ENCODE results near the gene LMBR1. TPM values are rescaled to one million over a fixed set of nuclear protein-coding genes. Genes with fewer than 3 reads are reported as not detected.
"Not testable (repeated sequence)": the region's sequence is repeated elsewhere in the genome, so short reads cannot be mapped to it uniquely, and the experiment has no call there.

LMBR1 gene
- total and polyA plus RNA-seq, 2 of the 4 experiments (the other 2 are of a cell fraction), result 11.9 to 19.9 TPM

DNA sequence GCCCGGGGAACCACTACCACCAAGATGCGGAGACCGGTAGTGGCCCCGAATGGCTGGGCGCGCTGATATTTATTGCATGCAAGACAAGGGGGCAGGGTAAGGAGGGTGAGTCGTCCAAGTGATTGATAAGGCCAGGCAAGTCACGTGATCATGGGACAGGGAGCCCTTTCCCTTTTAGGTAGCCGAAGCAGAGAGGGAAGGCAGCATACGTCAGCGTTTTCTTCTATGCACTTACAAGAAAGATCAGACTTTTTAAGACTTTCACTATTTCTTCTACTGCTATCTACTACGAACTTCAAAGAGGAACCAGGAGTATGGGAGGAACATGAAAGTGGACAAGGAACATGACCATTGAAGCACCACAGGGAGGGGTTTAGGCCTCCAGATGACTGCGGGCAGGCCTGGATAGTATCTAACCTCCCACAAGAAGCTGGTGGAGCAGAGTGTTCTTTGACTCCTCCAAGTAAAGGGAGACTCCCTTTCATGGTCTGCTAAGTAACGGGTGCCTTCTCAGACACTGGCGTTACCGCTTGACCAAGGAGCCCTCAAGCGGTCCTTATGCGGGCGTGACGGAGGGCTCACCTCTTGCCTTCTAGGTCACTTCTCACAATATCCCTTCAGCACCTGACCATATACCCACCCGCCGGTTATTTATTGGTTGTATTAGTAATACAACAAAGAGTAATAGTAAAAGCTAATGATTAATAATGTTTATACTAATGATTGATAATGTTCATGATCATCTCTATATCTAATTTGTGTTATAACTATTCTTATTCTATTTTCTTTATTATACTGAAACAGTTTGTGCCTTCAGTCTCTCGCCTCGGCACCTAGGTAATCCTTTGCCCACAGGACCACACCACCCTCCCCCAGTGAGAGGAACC lies 27.7 kb upstream of the LMBR1 start:
- in situ Hi-C loops (cut with MboI; ENCODE audit: low sequenced_read_pairs); H2BK20ac ChIP-seq (ENCODE audit: low read depth, low read length); H3K23ac ChIP-seq (ENCODE audit: low read depth, low read length); H3K14ac ChIP-seq (replicated peaks; ENCODE audit: low read depth, low read length); H2BK5ac ChIP-seq (ENCODE audit: low read depth, low read length, poor library complexity, severe bottlenecking); H3K36me3 ChIP-seq (ENCODE audit: control insufficient read depth, insufficient read depth, low read length); H3K79me1 ChIP-seq (ENCODE audit: low read depth in 1 of 2, low read length in 2 of 2); H4K20me1 ChIP-seq (ENCODE audit: insufficient read depth, low read length); H4K5ac ChIP-seq (ENCODE audit: low read depth, low read length); H3K4me2 ChIP-seq (ENCODE audit: low read depth, low read length); H2AFZ ChIP-seq (replicated peaks; ENCODE audit: low read length, poor library complexity); H3K9me3 ChIP-seq (ENCODE audit: control insufficient read depth, insufficient read depth, low read length); H4K91ac ChIP-seq (ENCODE audit: insufficient read depth, low read depth, low read length); POLR2A ChIA-PET (ENCODE audit: unreplicated experiment); H4K8ac ChIP-seq (ENCODE audit: low read depth in 2 of 2, low read length in 2 of 2); H3K56ac ChIP-seq (ENCODE audit: extremely low read depth, insufficient read depth, low read length); H3K9me1 ChIP-seq (ENCODE audit: insufficient read depth, low read length); H3K4me1 ChIP-seq (ENCODE audit: control insufficient read depth, insufficient read depth, low read length); H3K27ac ChIP-seq (ENCODE audit: insufficient read depth, low read length); BruUV-seq (replicated peaks); intact Hi-C loops (cut with micrococcal nuclease); H3K4ac ChIP-seq (ENCODE audit: low read depth, low read length); H3K18ac ChIP-seq (ENCODE audit: low read depth, low read length); H3K4me3 ChIP-seq (ENCODE audit: insufficient read depth, low read depth, low read length); H2BK15ac ChIP-seq (ENCODE audit: low read depth, low read length); CTCF ChIA-PET; DNase-seq; dilution Hi-C loops (cut with HindIII; ENCODE audit: low sequenced_read_pairs, unreplicated experiment); ATAC-seq (ENCODE audit: low read depth); H2BK120ac ChIP-seq (ENCODE audit: low read depth, low read length); H2AK5ac ChIP-seq (ENCODE audit: low read depth, low read length); H3K27me3 ChIP-seq (ENCODE audit: control insufficient read depth, insufficient read depth, low read length); H2AK9ac ChIP-seq (replicated peaks; ENCODE audit: low read depth, low read length, poor library complexity); H3K9ac ChIP-seq (ENCODE audit: low read depth, low read length): not testable (repeated sequence)
- WGBS, 2 experiments (ENCODE audit: extremely low coverage in 2 of 2, insufficient read length in 1 of 2), result 87% methylated on average over 3 of the region's 24 CpGs; no CpG with 5 or more reads in 1 of the 2 experiments

All from IMR-90 (cell line).